GM12801 (cell line): ENCODE results near the gene PTP4A2.

Experiments
- TF ChIP-seq, protein P1 (sequence below): IDR thresholded peaks from one replicate; pipeline ENCODE4 v1.5.1; 2011; ENCODE audit warnings: control low read depth; ENCODE audit not compliant: insufficient read length; ENCODE audit errors: extremely low read depth

The PTP4A2 gene

DNA sequence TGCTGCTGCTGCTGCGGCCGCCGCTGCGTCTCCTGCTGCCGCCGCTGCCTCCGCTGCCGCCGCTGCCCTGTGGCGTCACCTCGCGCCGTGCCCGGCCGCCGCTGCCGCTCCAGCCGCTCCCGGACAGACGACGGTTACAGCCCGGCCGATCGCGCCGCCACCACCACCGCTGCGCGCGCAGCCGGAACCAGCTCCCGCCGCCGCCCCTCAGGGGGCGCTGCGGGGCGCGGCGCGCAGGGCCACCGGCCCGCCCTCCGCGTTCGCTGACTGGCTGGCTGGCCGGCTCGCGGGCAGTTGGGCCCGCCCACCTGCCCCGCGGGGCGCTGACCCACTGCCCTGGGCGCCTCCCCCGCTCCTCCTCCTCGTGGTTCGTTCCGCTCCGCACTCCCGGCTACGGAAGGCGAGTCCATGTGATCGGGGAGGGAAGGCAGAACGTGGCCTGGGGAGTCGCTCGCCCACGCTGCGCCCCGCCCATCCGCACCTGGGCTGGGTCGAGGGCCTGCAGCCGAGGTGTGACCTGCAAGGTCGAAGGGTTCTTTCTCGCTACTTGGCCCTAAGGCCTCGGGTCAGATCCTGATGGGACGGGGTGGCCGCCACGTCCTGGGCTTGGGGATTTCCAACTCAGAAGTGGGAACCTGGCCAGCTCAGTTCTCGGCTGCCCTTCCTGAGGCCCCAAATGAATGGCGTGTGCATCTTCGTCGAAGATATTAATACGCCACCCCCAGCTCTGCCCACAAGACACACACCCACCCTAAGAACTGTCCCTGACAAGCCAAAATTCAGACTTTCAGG lies at the start of gene PTP4A2:
Gene PTP4A2 (minus strand): TSS at position 185 of the 792 bp plus-strand sequence. CDS start 19,303 bp downstream, outside the sequence.
- TF ChIP-seq, protein P1, sequence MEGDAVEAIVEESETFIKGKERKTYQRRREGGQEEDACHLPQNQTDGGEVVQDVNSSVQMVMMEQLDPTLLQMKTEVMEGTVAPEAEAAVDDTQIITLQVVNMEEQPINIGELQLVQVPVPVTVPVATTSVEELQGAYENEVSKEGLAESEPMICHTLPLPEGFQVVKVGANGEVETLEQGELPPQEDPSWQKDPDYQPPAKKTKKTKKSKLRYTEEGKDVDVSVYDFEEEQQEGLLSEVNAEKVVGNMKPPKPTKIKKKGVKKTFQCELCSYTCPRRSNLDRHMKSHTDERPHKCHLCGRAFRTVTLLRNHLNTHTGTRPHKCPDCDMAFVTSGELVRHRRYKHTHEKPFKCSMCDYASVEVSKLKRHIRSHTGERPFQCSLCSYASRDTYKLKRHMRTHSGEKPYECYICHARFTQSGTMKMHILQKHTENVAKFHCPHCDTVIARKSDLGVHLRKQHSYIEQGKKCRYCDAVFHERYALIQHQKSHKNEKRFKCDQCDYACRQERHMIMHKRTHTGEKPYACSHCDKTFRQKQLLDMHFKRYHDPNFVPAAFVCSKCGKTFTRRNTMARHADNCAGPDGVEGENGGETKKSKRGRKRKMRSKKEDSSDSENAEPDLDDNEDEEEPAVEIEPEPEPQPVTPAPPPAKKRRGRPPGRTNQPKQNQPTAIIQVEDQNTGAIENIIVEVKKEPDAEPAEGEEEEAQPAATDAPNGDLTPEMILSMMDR: no peak

DNA sequence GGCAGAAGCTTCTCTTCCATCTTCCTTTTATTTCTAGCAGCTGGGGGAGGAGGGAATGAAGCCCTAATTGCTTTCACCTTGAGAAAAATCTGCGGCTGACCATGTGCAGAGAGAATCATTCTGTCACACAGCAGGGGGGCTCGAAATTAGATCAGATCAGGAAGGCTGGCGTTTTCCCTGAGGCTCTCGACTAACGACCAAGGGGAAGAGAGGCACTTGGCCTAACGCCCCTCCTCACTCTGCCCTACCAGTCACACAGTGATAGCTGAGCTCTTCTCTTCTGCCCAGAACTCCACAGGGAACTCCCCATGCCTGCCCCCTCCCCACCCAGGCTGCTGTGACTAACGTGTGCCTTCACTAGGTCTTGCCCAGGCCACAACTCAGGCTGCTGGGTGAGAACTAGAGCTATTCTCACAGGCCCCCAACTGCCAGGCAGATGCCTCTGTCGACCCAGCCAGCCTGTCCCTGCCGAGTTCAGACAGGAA lies 49.0 kb upstream of the PTP4A2 start:
- TF ChIP-seq, protein P1: no peak

DNA sequence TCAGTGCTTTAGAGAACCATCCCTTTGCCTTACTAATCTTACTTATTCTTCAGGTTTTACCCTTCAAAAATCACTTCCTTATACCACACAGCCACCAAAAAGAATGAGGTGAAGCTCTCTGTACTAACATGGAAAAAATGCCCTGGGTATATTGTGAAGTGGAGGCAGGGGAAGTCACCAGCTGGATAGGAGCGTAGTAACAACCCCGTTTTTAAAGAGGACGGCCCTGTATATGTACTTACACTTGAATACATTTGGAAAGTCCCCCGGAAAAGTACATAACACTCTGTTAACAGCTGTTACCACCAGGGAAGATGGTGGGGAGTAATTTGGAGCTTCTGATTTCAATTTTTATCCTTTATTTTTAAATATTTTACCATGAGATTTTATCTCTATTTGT lies 47.3 kb upstream of the PTP4A2 start:
- TF ChIP-seq, protein P1: no peak

DNA sequence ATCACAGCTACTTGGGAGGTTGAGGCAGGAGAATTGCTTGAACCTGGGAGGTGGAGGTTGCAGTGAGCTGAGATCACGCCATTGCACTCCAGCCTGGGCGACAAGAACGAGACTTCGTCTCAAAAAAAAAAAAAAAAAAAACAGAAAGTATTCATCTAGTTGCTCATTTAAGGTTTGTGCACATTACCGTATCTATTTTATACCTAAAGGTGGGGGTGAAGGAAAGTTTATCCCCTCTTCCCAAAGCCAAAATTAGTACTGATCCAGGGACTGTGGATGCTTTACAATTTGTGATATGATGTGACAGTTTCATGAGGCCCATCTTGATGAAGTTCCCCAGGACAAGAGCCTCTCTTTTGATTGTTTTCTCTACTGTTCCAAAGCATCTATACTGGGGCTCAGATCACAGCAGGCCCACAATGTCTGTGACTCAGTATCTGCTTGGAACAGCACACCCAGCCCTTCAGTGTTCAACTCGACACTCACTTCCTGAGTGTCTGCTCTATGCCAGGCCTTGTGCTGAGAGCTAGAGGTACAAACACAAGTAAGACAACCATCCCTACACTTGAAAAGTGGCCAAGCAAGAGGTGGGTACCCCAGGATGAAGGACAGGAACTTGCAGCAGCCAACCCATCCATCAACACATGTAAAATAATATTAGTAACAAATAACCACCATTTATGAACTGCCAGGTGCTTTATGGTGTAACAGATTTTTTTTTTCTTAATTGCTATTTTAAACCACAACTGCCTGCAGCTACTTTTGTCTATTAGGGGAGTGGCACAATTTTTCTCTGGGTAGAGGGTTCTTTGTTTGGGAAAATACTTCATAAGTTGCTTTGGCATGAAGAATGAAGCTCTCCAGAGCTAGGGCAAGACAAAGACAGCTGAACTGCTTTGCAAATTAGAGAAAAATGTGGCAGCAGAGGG lies 46.5 kb upstream of the PTP4A2 start:
- TF ChIP-seq, protein P1: no peak

DNA sequence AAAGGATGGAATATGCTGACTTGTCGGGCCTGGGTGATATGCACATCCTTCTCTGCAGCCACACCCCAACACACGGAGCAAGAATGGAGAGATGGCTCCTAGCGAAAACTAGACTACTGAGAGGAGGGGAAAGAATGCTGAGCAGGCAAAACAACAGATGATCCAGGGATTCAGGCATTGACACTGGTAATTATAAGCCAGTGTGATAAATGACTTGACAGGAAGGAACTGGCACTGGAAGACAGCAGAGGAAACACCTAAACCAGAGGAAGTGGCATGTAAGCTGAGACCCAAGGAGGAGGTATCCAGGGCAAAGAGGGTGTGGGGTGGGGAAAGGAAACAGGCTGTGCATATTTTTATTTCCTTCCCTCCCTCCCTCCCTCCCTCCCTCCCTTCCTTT lies 43.8 kb upstream of the PTP4A2 start:
- TF ChIP-seq, protein P1: no peak

DNA sequence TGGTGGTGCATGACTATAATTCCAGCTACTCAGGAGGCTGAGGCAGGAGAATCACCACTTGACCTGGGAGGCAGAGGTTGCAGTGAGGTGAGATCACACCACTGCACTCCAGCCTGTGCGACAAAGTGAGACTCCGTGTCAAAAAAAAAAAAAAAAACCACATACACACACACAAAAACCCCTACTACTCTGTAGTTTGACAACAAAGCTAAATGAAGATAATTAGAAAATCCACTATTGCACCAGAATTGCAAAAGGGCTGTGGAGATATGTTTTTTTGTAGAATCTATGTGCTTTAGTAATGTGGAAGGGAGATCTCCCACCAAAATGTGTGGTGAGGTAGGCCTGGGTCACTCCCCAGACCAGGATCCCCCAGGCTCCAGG lies 43.3 kb upstream of the PTP4A2 start:
- TF ChIP-seq, protein P1: no peak

DNA sequence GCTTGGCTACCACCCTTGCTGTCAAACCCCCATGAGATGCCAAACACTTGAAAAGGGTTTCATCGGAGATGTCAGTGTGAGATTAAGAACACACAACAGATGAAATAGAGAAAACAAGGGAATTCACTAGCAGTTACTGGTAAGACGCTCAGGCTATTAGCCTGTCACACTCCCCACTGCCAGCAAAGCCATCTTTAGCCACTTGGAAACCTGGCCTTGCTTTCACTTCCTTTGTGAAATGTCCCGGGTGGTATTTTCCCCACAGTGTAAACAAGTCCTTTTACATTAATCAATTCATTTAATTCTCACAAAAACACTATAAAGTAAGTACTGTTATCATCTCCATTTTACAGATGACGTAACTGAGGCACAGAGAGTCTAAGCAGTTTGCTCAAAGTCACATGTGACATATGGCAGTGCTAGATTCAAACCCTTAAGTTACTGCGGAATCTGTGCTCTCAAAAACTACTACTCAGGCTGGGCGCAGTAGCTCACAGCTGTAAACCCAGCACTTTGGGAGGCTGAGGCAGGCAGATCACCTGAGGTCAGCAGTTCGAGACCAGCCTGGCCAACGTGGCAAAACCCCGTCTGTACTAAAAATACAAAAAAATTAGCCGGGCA lies 42.8 kb upstream of the PTP4A2 start:
- TF ChIP-seq, protein P1: no peak
